ENCODE data around the gene COX10.
"Not testable (repeated sequence)": the region's sequence is repeated elsewhere in the genome, so short reads cannot be mapped to it uniquely, and the experiment has no call there.

The COX10 gene

DNA sequence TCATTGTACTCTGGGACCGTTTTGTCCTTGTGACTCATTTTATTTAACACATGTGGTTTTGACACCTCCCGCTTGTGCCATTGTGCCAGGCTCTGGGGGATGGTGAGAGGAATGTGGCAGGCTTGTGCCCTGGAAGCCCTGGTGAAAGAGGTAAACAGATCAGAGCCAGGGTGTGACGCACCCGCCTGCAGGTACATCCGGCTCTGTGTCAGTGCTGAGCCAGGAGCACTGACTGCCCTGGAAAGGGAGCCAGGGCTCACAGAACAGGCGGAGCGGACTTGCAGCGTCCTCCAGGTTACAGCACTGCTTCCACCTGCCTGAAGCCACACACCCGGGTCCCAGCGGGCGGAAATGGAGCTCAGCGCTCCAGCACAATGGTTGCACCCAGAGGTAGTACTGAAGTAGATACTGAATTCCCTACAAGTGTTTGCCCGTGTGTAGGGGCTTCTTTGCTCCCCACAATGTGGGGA lies 136.7 kb downstream of the COX10 start:
- peak; percentile 83 for DNase-seq (ENCODE audit: low spot score)

DNA sequence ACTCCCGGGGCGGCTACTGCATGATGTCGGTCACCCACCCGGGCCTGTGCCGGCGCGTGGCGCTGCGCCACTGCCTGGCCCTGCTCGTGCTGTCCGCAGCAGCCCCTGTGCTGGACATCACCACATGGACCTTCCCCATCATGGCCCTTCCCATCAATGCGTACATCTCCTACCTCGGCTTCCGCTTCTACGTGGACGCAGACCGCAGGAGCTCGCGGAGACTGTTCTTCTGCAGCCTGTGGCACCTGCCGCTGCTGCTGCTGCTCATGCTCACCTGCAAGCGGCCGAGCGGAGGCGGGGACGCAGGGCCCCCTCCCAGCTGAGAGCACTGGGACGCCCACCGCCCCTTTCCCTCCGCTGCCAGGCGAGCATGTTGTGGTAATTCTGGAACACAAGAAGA lies 137.6 kb downstream of the COX10 start:
- no peak for DNase-seq (ENCODE audit: low spot score)

DNA sequence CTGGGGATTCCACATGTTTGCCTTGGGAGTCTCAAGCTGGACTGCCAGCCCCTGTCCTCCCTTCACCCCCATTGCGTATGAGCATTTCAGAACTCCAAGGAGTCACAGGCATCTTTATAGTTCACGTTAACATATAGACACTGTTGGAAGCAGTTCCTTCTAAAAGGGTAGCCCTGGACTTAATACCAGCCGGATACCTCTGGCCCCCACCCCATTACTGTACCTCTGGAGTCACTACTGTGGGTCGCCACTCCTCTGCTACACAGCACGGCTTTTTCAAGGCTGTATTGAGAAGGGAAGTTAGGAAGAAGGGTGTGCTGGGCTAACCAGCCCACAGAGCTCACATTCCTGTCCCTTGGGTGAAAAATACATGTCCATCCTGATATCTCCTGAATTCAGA lies 138.5 kb downstream of the COX10 start:
- no peak for DNase-seq (ENCODE audit: low spot score)

DNA sequence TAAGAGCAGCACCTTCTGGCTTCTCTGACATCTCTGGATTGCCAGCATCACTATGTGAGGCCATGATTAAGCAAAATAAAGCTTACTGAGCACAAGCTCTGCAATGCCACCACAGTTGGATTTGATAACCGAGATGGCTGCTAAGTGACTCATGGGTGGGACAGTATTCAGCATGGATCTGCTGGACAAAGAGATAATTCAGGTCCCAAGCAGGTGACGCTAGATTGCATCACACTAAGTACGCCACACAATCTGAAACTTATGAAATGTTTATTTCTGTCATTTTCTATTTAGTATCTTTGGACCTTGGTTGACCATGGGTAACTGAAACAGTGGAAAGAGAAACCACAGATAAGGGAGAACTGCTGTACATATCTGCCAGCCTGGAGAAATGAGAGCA lies 139.9 kb downstream of the COX10 start:
- DNase-seq (ENCODE audit: low spot score) = no peak

DNA sequence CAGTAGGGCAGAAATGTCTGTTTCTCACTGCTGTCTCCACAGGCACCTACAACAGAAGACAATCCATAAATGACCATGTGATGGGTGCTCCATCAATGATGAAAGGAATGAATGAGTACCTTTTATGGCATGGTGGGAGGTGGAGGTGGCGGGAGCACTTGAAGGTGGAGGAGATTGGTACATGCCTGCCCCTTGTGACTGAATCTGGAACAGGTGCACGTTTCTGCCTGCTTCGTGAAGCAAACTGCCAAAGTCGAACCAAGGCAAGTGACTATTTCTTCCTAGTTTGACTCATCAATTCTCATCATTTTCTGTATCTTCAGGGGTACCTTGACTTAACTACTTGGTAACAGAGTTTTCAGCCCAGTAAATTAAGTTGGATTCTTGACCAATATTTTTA lies 141.9 kb downstream of the COX10 start:
- no peak for DNase-seq (ENCODE audit: low spot score)

DNA sequence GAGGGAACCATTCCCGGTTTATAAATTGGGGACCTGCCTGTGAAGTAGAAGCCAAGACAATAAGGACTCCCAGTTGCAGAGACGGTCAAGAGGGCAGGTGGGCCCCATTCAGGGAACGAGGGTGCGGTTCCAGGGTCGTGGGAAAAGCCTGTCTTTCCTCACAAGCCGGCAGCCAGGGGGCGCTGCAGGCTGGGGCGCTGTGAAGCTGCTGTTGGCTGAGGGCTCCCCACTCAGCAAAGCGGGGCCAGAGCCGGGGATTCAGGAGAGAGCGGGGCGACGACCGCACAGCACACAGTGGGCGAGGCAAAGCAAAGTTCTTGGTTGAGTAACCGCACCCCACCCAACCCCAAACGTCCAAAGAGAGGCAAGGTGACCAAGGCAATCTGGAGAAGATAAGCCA lies 142.5 kb downstream of the COX10 start:
- DNase-seq (ENCODE audit: low spot score) = no peak

DNA sequence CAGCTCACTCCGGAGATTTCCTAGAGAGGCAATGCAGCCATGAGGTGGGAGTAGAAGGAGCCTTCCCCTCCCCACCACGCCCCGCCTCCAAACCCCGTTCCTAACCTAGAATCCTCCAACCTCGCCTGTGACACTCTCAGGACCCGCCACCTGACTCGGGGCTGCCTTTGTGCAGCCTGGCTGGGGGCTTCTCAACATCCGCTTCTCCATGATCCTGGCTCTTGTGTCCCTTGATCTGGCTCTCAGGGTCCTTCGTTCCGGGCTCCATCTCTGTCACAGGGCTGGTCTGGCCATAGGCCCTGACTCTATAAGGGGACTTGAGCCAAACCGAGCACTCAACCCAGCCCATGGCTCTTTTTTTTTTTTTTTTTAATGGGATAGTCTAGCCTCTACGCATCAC lies 143.1 kb downstream of the COX10 start:
- DNase-seq (ENCODE audit: low spot score) = no peak

DNA sequence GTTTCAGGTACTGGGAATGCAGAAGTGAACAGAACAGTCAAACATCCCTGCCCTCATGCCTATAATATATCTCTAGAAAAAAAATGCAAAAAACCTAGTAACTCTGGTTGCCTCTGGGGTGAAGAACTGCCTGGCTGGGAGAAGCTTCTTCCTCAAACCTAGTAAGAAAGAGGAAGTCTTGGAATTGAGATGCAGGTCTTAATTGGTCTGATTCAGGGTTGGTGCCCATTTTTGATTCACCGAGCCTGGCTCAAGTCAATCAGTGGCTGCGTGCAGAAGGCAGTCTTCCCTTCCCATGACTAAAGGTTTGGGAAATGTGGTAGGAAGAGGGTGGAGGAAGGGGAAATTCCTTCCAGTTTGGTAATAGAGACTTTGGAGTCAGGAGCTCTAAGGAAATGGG lies 145.0 kb downstream of the COX10 start:
- DNase-seq (ENCODE audit: low spot score) = no peak

DNA sequence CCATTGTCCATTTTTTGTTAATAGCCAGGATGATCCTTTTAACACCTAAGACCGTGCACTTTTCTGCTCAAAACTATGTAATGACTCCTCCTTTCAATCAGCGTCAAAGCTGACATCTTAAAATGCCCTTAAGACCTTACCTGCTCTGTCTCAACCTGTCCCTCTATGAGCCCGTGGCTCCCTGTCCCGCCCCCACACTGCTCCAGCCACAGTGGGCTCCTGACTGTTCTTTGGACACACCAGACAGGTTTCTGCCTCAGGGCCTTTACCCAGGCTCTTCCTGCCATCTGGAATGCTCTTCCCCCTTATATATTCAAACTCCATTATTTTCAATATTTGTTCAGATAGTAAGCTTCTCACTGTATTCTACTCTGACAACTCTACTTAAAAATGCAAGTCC lies 153.3 kb downstream of the COX10 start:
- DNase-seq (ENCODE audit: low spot score) = no peak

DNA sequence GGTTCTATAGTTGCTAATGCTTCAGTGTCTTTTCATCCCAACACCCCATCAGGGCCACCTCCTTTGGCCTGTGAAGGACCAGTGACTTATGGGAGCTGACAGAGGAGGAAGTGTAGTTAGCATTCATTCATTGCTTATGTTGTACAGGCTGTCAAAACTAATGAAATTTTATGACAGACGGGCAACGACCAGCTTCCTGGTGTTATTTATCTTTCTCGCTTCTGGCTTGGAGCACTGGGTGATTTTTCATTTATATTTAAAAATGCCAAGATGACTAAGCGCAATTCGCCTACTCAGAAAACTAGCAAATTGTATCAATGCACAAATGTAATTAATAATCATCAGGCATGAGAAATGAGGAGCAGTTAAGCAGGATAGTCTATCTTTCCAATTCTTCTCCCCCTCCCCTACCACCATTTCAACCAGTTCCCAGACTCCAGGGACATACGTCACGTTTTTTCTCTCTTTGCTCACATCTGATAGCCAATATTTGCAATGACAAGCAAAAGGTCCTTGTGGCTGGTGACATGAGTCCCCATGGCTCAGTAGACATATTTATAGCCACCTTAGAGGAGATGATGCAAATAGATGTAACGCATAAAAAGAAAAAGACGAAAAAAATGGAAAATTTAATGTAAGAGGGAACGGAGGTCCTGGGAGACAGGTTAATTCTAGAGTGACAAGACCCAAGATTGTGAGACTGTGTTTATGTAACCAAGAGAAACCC lies 156.1 kb downstream of the COX10 start:
- no peak for DNase-seq (ENCODE audit: low spot score)

DNA sequence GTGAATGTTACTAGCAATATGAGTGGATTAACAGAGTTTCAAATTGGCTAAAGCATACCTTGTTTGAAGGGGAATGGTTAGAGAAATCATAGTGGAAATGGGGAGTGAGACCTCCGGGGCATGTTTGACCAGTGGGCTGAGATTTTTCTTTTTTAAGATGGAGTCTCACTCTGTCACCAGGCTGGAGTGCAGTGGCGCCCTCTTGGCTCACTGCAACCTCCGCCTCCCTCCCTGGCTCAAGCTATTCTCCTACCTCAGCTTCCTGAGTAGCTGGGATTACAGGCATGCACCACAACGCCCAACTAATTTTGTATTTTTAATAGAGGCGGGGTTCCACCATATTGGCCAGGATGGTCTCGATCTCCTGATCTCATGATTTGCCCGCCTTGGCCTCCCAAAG lies 157.7 kb downstream of the COX10 start:
- no peak for DNase-seq (ENCODE audit: low spot score)

DNA sequence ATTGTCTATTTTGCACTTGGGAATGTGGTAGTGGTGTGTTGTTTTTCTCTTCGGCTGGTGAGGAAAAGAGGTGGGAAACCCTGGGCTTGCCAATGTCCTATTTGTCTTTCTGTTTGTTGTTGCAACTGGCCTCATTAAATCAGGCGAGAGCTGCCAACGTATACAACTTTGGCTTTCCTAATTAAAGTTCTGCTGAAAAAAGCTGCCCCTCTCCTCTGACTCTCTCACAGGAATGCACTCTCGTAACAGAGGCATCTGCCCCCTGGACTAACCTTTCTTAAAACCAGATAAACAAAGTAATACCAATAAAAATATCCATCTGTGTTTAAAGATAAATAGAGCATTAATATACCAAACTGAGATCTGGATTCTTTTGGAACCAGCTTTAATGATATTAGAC lies 159.6 kb downstream of the COX10 start:
- no peak for DNase-seq (ENCODE audit: low spot score)

DNA sequence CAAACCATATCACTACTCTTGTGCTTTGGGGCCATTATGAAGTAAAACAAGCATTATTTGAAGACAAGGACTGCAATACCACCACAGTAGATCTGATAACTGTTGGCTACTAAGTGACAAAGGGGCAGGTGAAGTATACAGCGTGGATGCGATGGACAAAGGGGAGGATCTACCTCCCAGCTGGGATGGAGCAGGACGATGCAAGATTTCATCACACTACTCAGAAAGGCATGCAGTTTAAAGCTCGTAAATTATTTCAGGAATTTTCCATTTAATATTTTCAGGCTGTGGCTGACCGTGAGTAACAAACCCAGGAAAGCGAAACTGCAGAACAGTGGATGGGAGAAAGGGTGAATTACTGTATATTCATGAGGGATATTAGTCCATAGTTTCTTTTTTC lies 161.9 kb downstream of the COX10 start:
- not testable (repeated sequence) for DNase-seq (ENCODE audit: low spot score)

DNA sequence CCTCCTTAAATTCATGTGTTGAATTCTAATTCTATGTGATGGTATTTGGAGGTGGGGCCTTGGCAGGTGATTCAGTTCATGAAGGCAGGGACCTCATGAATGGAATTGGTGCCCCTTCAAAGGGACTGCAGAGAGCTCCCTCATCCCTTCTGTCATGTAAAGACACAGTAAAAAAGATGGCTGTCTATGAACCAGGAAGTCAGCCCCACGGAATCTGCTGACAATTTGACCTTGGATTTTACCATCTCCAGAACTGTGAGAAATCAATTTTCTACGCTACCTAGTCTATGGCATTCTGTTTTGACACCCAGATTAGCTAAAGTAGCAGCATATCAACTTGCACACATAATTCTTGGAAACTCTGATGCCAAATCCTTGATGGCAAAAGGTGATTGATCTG lies 165.7 kb downstream of the COX10 start:
- not testable (repeated sequence) for DNase-seq (ENCODE audit: low spot score)

DNA sequence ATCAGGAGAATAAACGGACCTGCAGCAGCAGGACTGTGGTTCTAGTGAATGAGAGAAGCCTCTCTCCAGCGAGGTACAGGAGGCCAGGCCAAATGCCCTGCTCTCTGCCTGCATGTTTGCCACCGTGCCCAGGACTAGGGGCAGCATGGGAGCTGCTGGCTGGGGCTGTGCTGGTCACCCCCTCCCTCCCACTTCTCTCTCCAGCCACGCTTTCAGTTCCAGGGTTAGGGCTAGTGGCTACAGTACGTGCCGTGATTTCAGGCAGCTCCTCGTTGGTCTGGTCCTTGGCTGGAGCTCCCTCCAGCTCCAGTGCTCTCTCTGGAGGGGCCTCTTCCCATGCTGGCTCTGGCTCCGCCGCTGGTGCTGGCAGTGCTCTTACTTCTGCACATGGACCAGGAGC lies 166.7 kb downstream of the COX10 start:
- DNase-seq (ENCODE audit: low spot score) = not testable (repeated sequence)

DNA sequence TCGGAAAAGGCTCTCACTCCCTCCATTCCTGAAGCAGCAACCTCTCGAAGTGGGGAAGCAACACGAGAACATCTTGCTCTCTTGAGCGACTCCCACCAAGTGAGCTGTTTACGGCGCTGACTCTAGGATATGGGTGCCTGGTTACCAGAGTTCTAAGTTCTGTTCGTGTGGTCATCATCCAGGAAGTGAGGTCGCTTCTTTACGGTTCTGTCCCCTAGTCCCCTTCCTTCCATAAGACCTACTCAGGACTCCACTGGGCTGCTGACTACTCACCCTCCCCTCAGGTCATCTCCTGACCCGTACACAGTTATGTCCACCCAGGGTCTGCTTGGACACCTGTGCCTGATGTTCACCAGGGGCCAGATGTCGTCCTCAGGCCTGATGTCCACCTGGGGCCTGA lies 167.5 kb downstream of the COX10 start, which contains the start of gene CDRT15:
Gene CDRT15, minus strand, starts transcription at position 101 of the 400 bp plus-strand sequence. Its CDS starts 29 bp downstream, at position 72.
- not testable (repeated sequence) for DNase-seq (ENCODE audit: low spot score)

DNA sequence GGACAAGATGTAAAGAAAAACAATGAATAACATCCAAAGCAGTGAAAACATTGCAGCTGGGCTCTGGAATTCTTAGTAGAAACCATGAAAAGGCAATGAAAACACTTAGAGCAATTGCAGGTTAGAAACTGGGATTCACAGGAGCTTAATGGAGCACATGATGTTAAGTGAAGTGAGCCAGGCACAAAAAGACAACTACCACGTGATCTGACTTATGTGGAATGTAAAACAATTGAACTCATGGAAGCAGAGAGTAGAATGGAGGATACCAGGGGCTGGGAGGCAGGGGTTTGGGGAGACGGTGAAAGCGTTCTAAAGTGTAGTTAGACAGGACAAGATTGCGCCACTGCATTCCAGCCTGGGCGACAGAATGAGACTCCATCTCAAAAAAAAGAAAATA lies 170.0 kb downstream of the COX10 start:
- not testable (repeated sequence) for DNase-seq (ENCODE audit: low spot score)

DNA sequence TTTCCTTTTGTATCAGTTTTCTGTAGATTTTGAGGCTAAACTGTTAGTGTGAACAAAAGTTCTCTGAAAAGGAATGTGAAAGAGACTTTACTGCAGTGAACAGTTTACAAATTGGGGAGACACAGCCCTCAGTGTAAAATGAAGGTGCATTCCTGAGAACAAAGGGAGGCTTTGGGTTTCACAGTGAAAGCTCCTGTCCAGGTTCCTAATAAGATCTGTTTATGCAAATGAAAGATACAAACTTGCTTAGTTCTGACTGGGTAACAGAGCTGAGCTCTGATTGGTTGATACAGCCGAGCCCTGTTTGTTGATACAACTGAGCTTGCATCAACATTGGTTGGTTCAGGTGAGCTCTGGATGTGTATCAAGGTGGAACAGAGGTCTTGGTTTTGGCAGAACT lies 175.7 kb downstream of the COX10 start:
- no peak for DNase-seq (ENCODE audit: low spot score)

DNA sequence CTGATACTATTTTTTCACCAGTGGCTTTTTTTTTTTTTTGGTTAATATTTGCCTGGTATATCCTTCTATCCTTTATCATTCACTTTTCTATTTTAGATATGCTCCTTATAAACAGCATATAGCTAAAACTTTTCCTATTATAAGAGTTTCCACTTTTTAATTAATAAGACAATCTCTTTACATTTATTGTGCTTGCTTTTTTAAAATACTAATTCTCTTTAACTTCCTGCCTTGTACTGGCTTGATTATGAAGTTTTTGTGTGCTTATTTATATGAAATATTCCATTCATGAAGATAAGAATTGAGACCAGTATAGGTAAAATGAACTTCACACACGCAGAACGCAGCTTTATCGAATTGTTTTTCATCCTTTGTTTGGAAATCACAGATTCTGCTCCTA lies 176.3 kb downstream of the COX10 start:
- DNase-seq (ENCODE audit: low spot score) = no peak
